ENCODE data around the gene IL26.

Gene IL26

DNA sequence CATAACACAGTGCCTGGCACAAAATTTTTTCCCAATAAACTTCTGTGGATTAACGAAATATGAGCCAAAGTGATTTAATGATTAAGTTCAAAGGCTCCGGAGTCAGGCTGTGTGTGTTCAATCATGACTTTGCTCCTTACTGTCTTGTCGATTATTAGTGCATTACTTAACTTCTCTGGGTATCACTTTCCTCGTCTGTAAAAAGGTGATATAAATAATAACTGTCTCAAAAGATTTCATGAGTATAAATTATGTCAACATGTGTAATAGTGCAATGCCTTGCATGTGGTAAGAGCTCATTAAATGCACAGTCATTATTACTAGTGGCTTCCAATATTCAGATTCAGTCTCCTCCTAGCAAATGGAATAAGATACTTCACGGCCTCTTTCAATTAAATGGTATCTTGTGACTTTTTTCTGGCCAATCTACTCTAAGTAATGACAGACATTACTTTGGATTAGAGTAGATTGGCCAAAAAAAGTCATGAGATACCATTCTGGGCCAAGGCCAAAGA is 59.2 kb downstream of the IL26 start:
- H3K4me3 ChIP-seq (ENCODE audit: low read depth, low read length): no peak overlapping the region
- TF ChIP-seq, protein P1, sequence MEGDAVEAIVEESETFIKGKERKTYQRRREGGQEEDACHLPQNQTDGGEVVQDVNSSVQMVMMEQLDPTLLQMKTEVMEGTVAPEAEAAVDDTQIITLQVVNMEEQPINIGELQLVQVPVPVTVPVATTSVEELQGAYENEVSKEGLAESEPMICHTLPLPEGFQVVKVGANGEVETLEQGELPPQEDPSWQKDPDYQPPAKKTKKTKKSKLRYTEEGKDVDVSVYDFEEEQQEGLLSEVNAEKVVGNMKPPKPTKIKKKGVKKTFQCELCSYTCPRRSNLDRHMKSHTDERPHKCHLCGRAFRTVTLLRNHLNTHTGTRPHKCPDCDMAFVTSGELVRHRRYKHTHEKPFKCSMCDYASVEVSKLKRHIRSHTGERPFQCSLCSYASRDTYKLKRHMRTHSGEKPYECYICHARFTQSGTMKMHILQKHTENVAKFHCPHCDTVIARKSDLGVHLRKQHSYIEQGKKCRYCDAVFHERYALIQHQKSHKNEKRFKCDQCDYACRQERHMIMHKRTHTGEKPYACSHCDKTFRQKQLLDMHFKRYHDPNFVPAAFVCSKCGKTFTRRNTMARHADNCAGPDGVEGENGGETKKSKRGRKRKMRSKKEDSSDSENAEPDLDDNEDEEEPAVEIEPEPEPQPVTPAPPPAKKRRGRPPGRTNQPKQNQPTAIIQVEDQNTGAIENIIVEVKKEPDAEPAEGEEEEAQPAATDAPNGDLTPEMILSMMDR (IDR thresholded peaks at IDR 0.05; ENCODE audit: insufficient read depth, low read depth, low read length, missing control alignments): no peak
- DNase-seq (ENCODE audit: low read depth): no peak

- no peak overlapping the region for H3K4me3 ChIP-seq (ENCODE audit: low read depth, low read length)
- peak; percentile 61 for DNase-seq (ENCODE audit: low read depth)
- TF ChIP-seq, protein P1 (IDR thresholded peaks at IDR 0.05; ENCODE audit: insufficient read depth, low read depth, low read length, missing control alignments): no peak
These were observed 62.0 kb downstream of the IL26 start for GRCh38 chr12:68163560-68164081.

DNA sequence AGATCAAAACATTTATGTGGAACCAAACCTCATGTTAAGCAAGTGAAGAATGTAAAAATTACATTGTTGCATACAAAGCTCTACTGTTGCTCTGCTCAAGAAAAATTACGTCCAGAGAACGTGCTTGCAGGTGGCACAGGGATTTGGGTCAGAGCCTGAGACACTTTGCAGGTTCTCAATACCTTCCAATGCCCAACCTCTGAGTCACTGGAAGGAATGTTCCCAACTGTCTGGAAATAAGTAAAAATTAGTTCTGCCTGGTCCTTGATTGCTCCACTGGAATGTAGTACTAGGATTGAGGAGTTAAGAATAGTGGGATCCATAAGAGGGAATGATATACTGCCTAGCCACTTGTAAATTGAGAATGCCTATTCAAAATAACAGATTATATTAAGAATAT is 63.2 kb downstream of the IL26 start:
- TF ChIP-seq, protein P1 (IDR thresholded peaks at IDR 0.05; ENCODE audit: insufficient read depth, low read depth, low read length, missing control alignments): no peak
- no peak for DNase-seq (ENCODE audit: low read depth)
- no peak overlapping the region for H3K4me3 ChIP-seq (ENCODE audit: low read depth, low read length)

GRCh38 chr12:68159681-68160304 is 65.8 kb downstream of the IL26 start, which contains the start of gene IFNG:
IFNG (minus strand) TSS chr12:68159740; CDS start chr12:68159615, 125 bp downstream.
- no peak within 1 kb of the TSS for H3K4me3 ChIP-seq (ENCODE audit: low read depth, low read length)
- DNase-seq (ENCODE audit: low read depth): peak; percentile 55

DNA sequence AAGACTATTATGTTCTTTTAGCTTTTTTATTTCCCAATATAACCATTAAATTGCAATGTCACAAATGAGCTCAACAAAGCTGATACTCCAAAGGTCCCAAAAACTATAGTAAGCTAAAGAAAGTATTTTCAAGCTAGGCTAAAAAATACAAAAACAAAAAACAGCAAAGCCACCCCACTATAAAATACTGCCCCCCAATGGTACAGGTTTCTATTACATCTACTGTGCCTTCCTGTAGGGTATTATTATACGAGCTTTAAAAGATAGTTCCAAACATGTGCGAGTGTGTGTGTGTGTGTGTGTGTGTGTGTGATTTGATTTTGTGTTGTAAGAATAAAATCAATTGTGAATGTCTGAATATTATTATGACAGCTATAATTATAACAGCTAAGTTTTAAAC is 67.2 kb downstream of the IL26 start:
- no peak overlapping the region for H3K4me3 ChIP-seq (ENCODE audit: low read depth, low read length)
- TF ChIP-seq, protein P1 (IDR thresholded peaks at IDR 0.05; ENCODE audit: insufficient read depth, low read depth, low read length, missing control alignments): peak; percentile 40
- DNase-seq (ENCODE audit: low read depth): peak; percentile 38

More at GRCh38 chr12:68159681-68160304, 65.8 kb downstream of the IL26 start, which contains the start of gene IFNG:
- TF ChIP-seq, protein P1 (IDR thresholded peaks at IDR 0.05; ENCODE audit: insufficient read depth, low read depth, low read length, missing control alignments): no peak

DNA sequence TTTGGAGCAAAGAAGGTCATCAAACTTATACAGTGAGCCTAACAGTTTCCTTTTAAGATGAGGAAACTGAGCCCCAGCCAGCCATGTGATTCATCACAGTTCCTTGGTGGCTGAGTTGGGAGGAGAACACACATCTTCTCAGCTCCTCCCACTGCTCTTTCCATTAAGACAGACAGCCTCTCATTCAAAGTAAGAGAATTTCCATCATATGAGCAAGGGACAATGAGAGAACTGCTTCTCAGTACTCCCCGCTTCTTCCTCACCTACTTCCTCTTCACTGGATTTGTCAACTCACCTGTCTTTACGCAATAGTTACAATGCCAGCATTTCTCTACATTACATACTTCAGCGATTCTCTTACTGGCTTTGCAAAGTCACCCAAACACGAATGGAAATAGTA is 68.2 kb downstream of the IL26 start:
- no peak overlapping the region for H3K4me3 ChIP-seq (ENCODE audit: low read depth, low read length)
- no peak for DNase-seq (ENCODE audit: low read depth)
- TF ChIP-seq, protein P1 (IDR thresholded peaks at IDR 0.05; ENCODE audit: insufficient read depth, low read depth, low read length, missing control alignments): no peak
